Endometrial microvascular endothelial cells (primary cell): ENCODE data around the gene YWHAQ. TPM values are rescaled to one million over a fixed set of nuclear protein-coding genes. Genes with fewer than 3 reads are reported as not detected.

Experiments
- in situ Hi-C: cut with HindIII; loops from 2 replicates; pipeline ENCODE4 v1.10.0; 2017; ENCODE audit warnings: low sequenced_read_pairs, low pct_unique_long_range_greater_than_20kb; ENCODE audit errors: inconsistent ontology term
- total RNA-seq: library from RNA; depleted of rRNA; stranded (reverse); fragments of >200 nt; gene quantifications from one replicate; pipeline ENCODE4 v1.2.3, GENCODE V29; 2015; ENCODE audit errors: inconsistent ontology term

YWHAQ gene
- total RNA-seq, 1 donor from 2014 or later: 359 TPM

DNA sequence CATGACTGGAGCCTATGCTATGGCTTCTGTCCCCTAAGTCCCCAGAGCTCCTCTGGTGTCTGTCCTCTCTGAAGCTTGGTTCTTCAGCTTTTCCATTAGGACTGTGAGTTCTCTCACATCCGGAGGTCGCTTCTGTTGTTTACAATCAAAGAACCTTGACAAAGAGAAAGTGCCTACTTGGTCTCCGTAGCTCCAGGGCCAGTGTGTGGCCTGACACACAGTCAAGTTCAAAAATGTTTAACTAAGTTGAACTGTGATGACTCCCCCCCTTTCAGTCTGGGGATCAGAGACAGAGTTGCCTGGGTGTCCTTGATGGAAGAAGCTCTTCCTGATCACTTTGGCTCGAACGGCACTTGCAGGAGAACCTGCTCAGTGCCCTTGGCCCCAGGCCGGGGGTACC lies 26.3 kb upstream of the YWHAQ start:
- in situ Hi-C loops: no loop called here

- in situ Hi-C loops: no loop called here
These were observed 25.5 kb upstream of the YWHAQ start for GRCh38 chr2:9656270-9656766.

- in situ Hi-C loops: no loop called here
These were observed 24.9 kb upstream of the YWHAQ start for GRCh38 chr2:9655441-9656269.

DNA sequence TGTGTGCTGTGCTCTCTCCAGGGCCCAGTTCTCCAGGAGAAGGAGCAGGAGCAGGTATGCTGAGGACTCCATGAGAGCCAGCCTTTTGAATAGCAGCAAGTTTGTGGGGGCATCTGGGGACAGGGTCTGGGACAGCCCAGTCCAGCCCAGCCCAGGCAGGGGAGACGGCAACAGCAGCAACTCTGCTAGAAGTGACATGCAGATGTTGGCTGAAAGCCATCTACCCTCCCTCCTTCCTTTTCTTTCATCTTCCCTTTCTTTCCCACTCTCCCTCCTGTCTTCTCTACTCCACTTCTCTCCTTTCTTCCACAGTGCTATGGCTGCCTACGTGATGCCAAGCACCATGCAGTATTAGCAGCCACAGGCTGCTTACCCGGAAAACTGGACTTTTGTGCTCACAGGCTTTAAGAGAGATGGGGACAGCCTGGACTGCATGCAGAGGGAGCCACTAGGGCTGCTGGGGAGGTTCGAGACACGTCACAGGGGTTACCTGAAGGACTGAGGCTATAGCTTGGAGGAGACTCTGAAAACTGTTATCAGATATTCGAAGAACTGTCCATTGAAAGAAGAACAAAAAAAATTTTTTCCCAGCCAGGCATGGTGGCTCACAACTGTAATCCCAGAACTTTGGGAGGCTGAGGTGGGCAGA lies 23.8 kb upstream of the YWHAQ start:
- in situ Hi-C loops: no loop called here

DNA sequence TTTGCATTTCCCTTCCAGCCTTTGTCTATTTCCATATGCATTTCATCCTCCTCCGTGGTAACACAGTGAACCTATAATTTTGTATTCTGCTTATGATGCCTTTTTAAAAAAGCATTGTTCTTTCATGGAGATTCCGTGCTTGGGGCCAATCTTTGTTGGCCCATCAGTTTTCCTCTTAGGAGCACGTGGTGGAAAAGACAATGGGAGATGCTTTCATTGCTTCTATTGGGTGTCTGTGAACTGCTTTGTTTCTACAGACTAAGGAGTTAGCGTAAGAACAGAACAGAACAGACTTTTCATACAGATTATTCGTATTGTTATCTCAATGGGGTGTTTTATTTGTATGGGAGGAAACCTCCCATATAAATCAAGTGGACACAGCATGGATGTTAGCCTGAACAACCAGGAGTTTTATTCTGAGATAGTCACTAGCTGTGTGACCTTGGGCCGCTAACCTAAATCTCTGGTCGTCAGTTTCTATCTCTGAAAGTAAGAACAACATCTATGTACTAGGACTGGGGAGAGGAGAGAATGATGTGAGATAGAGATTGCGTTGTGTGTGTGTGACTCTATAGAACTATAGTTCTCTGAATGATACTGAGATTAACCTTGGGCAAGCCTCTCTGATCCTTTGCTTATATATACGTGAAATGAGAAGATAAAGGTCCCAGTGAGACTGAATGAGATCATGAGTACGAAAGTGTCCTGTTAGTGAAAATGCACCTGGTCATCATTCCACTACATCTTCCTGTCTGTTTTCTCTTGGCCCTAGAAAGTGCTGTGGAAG lies 22.9 kb upstream of the YWHAQ start:
- in situ Hi-C loops: no loop called here

GRCh38 chr2:9652898-9653479 lies 22.2 kb upstream of the YWHAQ start:
- in situ Hi-C loops: no loop called here

- in situ Hi-C loops: no loop called here
These were observed 21.5 kb upstream of the YWHAQ start for GRCh38 chr2:9652267-9652666.

GRCh38 chr2:9650119-9650821 lies 19.5 kb upstream of the YWHAQ start:
- in situ Hi-C loops: no loop called here

DNA sequence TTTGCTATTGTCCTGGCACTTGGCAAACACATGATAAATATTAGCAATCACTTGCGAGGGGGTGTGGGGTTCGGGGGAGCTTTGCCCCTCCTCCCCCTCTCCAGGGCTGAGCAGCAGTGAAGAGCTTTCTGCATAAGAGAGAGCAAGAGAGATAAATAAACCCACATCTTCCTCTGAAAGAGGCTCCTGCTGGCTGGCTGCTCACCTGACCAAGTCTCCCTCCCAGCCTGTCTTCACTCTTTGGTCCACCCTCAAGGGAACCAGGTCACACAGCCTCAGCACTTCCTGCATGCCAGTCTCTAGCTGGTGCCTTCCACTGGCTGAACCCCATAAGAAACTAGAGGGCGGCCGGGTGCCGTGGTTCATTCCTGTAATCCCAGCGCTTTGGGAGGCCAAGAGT lies 18.5 kb upstream of the YWHAQ start:
- in situ Hi-C loops: no loop called here

DNA sequence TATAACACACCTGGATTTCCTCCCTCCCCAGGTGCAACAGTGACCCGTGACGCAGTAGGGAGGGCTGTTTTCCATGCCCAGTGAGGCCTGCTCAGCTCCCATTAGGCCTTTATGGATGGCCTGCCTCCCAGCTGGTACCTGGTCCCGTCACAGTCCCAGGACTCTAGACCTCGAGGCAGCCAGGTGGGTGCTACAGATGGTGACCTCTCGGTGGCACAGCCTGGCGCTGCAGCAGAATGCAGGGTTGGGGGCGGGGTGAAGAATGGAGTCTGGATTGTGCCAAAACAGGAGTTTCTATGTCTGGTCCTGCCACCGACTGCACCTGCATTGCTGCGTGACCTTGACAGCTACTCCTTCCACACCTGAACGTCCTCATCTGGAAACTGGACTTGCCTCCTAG lies 18.0 kb upstream of the YWHAQ start:
- in situ Hi-C loops: no loop called here

DNA sequence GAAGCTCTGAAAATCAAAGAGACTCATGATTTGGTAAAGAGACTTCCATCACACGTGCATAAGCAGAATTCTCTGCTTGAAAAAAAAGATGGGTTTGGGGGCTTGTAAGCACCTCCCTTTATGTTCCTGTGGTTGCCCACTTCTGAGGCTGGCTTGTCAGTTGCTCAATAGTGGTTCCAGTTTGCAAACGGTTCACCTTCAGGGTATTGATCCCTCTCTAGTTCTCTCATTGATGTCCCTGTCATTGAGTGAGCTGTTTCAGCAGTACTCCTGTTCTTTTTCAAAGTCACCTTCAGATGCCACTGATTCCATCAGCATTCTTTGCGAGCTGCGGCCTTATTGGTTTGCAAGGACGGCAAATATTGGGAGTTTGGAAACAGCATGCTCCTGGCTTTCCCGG lies 17.1 kb upstream of the YWHAQ start:
- in situ Hi-C loops: no loop called here

DNA sequence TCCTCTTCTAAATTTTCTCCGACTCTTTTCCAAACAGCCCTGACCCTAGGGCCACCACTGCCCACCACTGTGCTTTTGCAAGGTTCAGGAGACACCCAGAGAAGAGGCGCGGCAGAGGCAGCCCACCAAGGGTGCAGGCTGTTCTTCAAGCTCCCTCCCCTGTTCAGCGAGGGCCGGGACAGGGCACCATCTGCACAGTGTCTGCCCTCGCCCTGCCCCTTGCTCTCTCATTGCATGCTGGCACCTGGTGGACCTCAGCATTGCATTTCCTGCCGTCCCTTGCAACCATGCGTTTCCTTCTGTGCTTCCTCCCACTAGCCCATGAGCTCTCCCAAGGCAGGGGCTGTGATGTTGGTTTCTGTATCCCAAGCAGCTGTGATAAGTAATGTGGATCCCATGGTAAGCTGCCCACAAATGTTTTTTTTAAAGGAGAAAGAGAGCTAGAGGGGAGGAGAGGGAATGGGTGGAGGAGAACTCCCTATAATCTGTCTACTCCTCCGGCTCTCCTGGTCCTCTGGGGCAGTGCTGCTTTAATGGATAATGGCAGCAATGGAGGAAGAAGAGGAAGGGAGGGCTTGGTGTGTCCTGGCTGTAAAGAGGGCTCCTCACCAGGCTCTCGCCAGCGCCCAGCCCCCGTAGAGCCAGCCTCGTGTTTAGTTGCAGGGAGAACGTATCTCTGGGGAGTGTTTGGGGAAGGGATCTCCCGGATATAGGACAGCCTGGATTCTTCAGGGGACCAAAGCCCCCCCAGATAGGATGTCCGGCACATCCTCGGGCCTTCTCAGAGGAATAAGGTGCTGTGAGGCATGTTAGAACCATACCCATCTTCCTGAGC lies 15.6 kb upstream of the YWHAQ start:
- in situ Hi-C loops: no loop called here

- in situ Hi-C loops: no loop called here
These were observed 13.8 kb upstream of the YWHAQ start for GRCh38 chr2:9644603-9645002.

GRCh38 chr2:9644021-9644420 lies 13.2 kb upstream of the YWHAQ start:
- in situ Hi-C loops: no loop called here

- in situ Hi-C loops: no loop called here
These were observed 10.8 kb upstream of the YWHAQ start for GRCh38 chr2:9641641-9642040.

DNA sequence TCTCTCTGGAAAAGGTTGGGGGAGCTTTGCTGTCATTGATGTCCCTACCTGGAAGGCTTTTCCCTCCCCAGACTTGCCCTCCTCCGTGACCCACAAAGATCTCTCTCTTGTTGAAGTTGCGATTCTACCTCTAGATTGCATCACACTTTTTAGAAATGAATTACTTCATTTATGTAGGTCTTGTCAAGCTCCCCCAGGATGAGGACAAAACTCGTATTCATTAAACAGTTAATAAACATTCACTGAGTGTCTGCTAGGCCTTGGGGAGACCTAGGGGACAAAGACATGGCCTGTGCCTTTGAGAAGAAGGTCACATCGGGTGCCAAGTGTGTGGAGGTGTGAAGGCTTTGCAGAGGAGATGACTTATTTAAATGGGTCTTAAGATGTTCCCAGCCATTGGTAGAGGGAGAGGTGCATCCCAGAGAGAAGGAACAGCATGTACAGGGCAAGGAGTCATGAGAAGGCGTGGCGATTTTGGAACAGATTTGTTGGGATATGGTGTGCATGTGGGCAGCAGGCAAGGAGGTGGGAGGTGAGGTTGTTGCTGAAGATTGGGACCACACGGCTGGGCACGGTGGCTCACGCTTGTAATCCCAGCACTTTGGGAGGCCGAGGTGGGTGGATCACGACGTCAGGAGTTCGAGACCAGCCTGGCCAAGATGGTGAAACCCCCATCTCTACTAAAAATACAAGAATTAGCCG lies 9.8 kb upstream of the YWHAQ start:
- in situ Hi-C loops: no loop called here

DNA sequence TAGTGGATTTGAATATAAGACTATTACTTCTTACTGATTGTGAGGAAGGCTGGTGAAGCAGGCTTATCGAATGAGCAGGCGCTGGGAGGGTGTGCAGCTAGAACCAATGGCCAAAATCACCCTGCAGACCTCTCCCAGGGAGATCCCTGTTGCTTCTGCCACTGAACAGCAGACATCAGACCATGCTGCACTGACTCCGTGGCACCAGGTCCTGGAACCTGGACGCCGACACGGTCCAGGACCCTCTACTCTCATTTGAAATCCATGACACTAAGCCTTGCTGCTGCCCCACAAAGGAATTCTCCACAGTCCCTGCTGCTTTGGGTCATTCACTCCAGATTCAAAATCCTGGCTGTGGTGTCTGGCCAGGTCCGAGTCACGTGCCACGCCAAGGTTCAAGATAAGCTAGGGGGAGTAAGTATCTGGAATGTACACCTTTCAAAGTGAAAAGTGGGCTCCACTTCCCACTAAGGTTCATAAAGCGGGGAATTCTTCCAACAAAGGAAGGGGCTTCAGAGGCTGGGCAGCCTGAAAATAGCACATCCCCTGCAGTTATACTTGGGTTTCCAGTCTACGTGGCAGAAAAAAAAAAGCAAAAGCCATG lies 9.0 kb upstream of the YWHAQ start:
- in situ Hi-C loops: no loop called here
